ENCODE data around the gene KIF26B.
"Not testable (repeated sequence)": the region's sequence is repeated elsewhere in the genome, so short reads cannot be mapped to it uniquely, and the experiment has no call there.

Gene KIF26B

DNA sequence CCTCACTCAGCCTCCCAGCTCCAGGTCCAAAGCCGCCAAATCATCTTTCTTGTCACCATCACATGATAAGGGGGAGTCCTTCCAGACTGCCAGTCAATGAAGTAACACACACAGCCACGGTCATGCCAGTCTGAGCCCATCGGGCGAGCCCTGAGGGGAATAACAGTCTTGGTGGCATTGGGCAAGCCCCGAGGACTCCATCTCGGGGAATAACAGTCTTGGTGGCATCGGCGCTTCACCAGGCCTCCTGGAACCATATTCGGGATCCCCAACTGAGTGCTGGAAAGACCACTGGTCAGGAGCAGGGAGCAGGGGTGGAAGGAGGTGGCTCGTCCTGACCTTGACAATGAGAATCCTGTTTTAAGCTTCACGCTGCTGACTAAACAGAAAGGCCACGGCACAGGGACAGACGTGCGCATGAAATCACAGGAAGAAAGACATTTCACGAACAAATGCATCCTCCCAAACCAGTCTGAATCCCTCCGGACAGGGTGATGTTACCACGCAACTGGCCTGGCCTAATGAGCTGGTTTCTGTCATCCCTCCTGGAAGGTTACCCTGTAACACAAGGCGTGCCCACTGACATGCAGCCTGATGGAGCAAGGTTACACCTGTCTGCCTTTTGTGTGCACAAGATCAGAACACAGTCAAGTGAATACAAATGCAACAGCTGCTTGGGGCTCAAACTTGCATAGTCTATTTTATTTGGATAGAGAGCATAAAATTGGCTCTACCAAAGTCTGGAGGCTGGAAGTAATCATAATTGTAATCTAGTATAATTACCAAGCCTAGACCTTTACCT, 517.4 kb downstream of the KIF26B start:
- no peak for DNase-seq

DNA sequence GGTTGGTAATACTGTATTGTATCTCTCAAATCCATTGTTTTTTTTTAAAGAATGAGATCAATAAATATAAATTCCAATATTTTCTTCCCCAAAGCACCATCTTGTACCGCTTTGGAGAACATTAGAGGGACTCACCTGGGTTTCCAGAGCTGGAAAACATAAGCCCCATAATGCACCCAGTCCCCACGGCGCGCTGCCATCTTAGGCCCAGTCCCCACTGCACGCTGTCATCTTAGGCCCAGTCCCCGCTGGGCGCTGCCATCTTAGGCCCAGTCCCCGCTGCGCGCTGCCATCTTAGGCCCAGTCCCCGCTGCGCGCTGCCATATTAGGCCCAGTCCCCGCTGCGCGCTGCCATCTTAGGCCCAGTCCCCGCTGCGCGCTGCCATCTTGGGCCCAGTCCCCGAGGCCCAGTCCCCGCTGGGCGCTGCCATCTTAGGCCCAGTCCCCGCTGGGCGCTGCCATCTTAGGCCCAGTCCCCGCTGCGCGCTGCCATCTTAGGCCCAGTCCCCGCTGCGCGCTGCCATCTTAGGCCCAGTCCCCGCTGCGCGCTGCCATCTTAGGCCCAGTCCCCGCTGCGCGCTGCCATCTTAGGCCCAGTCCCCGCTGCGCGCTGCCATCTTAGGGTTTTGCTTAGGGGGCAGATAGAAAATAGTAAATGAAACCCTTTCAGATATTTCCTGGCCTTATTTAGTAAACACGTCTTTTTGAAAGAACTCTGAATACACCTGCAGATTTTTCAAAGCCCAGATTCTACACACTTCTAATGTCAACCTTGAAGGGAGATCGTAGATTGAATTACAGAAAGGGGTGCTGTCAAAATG, 518.3 kb downstream of the KIF26B start:
- not testable (repeated sequence) for DNase-seq

DNA sequence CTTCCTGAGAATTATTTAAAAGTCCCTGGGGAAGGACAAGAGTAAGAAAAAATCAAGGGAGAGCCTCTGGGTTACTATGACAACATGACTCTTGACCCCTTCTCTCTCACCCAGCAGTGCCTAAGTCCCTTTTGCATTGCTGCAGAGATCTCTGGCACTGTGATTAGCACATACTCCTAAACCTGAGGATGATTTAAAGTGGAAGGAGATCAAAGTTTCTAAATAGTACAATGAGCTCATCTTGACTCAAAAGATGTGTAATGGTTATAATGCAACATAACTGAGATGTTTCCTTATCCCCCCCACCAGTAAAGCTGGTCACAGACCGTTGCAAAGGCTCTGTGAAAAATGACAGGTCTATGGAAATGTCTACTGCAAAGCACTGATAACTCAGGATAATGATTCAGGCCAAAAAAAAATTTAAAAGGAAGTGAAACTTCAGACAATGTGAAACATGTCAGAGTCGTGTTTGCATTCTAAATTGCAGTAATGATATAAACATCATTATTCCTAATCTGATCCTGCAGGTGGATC, 519.2 kb downstream of the KIF26B start:
- no peak for DNase-seq

DNA sequence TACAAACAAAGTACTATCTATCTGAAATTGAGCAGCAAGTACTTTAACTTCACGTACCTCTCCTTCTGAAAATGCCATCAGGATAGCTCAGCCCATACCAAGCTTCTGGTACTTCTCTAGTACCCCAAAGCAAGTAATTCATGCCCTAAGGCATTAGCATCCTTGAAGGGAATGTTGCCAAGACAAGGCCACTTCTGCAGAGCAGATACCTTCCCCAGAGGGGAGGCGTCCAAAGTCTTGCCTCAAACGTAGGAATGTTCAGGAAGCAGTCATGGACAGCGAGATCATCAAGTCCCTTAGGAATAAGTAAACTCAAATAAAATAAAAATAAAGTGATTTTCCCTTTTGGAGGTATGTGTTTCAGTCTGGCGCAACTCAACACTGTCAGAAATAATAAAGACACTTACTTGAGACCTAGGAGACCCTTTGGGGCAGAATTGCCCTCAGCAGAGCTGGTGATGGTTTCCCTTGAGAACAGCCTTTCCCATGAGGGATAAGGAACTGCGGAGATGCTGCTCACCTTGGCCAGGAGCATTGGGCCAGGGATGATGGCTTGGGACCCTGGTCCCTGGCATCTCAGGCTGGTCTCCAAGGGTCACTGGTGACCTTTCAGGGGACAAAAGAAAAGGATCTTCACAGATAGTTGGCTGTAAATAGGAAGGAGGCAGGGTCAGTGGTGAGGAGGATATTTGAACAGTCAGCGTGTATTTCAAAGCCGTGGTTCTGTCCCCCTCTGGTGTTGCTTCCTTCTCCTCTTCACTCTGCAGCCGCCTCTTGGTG, 522.9 kb downstream of the KIF26B start:
- DNase-seq = no peak

DNA sequence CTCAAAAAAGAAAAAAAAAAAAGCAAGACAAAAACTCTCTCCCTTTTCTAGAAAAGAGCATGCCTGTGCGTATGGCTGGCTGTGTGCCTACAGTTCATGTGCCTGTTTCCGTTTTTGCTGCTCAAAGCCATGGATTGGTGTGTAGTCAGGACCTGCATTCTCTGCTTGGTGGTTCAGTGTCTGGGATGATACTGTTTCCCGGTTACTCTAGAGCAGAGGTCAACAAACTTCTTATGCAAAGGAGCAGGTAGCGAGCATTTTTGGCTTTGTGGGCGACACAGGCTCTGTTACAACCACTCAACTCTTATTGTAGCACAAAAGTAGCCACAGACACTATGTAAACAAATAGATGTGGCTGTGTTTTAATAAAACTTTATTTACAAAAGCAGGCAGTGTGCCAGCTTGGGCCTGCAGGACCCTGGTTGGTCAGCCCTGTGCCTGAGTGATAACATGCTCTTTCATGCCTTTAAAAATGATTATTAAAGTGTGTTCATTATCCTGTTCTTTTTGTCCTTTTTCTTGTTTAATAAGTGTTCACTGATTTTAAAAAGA, 524.2 kb downstream of the KIF26B start:
- no peak for DNase-seq

DNA sequence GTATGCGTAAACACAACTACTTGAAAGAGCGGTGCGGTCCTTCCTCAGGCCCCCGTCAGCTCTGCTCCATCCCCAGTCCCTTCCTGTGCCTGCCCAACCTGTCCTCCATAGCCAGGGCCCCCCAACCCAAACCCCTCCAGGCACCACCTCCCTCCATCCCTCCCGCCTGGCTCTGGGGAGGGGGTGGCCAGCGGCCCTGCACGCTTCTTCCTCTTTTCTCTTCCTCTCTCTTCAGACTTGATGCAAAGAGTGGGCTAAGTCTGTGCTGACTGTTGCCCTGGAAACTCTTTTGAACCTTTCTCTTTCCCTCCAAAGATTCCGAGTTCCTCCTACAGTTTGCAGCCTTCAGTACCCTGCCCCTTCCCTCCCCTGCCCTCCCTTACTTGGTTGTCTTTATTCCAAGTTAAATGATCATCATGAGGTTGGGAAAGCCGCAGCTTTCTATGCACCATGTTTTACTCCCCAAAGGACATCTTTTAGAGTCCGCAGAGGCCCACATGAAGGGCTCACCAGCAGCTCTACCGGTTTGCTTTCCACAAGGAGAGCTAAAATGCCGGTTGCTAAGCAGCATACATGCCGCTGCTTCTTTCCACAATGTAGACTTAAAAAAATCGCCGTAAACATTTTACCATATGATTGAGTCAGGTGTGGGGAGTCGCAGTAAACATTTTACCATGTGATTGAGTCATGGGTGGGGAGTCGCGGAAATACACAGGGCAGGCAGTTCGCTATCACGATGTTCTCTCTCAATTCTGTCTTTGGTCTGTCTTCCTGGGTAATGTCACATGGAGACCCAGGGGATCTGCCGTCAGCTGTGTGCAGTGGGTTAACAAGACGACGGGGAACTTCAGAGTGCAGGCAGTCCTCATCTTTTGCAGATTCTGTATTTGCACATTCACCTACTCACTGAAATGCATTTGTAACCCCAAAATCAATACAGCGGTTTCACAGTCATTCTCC, 525.3 kb downstream of the KIF26B start:
- no peak for DNase-seq

DNA sequence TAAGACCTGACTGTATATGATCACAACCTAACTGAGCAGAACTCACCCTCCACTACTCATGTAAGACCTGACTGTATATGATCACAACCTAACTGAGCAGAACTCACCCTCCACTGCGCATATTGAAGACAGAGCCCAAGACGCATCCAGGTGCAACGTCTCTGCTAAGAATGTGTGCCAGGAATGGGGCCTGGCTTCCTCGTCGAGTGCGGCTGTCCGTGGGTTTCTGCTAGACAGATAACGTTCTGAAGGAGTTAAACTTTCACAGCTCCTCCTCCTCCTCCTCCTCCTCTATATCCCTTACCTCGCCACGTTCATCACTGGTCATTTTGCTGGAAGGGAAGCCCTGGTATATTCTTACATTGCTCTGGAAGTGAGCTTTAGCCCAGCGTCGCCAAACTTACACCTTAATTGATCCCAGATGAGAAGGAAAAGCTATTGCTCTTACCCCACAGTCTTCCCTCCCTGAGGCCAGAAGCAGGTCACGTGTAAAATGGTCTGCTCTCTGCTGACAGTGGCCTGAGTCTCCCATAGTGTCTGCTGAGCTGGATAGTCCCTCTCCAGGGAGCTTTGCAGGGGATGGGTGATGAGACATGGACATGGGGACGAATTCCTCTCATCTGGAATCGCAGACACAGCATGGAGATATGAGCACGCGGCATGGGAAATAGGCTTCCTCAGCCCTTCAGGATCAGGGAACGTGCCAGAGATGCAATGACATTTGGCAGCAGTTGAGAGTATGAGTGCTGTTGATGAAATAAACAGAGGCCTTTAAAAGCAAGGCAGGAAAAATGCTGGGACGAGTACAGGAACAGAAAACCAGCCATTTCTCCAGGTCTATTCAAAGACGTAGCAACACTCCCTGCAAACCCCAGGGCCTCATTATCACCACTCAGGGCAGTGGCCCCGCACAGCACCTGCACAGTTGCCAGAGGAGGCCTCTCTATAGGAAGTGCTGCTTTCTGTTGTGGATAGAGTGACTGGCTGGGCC, 528.1 kb downstream of the KIF26B start:
- no peak for DNase-seq

DNA sequence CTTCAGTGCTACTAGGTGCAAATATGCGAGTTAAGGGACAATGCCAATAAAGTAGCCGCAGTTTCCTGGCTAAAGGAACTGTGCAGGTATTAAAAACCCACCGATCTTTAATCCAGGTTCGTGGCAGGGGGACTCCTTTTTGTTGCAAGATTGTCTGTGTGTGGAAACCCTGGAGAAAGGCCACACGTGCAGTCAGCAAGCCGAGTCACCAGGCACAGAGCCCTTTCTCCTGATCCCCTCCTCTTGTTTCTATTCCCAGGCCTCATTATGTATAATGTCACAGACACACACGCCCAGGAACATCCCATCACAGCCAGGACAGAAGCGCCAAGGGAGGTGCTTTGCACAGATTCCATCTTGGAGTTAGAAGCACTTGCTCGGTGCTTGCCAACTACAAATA, 528.9 kb downstream of the KIF26B start:
- DNase-seq = no peak

DNA sequence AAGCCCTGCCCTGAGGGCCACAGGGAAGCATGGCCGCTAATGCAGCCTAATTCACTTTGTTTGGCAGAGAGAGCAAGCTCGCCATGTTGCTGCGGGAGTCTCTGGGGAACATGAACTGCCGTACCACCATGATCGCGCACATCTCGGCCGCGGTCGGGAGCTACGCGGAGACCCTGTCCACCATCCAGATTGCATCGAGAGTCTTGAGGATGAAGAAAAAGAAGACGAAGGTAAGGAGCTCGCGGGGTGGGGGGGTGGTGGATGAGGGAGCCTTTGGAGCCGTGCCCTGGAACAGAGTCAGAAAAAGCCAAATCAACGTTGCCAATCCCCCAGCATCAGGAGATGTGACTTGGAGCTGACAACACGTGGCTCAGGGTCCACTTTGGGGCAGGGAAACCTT, 529.4 kb downstream of the KIF26B start:
- DNase-seq = no peak

DNA sequence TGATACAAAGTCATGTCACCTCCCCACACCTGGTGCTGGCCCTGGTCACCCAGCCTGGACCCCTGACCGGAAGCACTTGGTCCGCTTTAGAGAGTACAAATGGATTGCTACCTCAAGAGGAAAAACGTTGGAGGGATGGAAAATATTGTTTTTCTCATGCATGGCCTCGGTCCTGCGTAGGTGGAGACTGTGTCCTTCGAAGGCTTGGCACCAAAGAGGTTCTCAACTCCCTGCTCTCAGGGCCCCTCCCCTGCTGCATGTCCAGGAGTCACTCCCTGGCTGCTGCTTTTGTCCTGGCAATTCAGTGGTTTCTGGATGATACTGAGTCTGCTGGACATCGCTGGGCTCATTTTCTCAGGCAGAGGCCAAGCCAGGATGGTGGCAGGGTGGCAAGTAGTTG, 529.8 kb downstream of the KIF26B start:
- no peak for DNase-seq

DNA sequence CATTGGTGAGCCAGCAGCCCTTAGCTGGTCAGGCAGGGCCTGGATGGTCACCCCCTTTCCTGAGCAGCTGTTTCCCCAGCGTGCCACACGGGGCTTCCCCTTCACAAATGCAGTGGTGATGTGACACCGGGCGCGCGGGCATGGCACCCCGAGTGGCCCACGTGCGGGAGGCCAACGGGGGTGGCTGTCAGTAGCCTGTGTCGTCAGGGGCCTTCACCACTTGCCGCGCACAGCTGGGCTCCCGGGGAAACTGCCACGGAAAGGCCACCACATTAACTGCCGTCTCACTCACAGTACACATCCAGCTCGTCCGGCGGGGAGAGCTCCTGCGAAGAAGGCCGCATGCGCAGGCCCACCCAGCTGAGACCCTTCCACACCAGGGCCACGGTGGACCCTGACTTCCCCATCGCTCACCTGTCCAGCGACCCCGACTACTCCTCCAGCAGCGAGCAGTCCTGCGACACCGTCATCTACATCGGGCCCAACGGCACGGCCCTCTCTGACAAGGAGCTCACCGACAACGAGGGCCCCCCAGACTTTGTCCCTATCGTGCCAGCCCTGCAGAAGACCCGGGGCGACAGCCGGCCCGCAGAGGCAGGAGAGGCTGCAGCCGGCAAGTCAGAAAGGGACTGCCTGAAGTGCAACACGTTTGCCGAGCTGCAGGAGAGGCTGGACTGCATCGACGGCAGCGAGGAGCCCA, 530.5 kb downstream of the KIF26B start:
- DNase-seq = no peak

DNA sequence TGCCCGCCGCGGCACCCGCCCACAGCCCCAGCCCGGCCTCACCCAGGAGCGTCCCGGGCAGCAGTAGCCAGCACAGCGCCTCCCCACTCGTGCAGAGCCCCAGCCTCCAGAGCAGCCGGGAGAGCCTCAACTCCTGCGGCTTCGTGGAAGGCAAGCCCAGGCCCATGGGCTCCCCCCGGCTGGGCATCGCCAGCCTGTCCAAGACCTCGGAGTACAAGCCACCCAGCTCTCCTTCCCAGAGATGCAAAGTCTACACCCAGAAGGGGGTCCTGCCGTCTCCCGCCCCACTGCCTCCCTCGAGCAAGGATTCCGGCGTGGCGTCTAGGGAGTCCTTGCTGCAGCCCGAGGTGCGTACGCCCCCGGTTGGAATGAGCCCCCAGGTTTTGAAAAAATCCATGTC, 531.2 kb downstream of the KIF26B start:
- no peak for DNase-seq

DNA sequence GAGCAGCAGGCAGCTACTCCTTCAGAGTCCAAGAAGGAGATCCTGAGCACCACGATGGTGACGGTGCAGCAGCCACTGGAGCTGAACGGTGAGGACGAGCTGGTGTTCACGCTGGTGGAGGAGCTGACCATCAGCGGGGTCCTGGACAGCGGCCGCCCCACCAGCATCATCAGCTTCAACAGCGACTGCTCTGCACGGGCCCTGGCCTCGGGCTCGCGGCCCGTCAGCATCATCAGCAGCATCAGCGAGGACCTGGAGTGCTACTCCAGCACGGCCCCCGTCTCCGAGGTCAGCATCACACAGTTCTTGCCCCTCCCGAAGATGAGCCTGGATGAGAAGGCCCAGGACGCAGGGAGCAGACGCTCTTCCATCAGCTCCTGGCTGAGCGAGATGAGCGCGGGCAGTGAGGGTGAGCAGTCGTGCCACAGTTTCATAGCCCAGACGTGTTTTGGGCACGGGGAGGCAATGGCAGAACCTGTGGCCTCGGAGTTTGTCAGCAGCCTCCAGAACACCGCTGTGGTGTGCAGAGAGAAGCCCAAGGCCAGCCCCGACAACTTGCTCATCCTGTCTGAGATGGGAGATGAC, 531.8 kb downstream of the KIF26B start:
- no peak for DNase-seq

DNA sequence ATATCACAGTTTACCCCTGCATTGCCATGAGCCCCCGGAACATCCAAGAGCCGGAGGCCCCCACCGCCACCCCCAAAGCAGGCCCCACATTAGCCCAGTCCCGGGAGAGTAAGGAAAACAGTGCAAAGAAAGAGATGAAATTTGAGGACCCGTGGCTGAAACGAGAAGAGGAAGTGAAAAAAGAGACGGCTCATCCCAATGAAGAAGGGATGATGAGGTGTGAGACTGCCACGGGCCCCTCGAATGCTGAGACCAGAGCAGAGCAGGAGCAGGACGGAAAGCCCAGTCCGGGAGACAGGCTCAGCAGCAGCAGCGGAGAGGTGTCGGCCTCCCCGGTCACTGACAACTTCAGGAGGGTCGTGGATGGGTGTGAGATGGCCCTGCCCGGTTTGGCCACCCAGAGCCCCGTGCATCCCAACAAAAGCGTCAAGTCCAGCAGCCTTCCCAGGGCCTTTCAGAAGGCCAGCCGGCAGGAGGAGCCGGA, 532.4 kb downstream of the KIF26B start:
- no peak for DNase-seq

DNA sequence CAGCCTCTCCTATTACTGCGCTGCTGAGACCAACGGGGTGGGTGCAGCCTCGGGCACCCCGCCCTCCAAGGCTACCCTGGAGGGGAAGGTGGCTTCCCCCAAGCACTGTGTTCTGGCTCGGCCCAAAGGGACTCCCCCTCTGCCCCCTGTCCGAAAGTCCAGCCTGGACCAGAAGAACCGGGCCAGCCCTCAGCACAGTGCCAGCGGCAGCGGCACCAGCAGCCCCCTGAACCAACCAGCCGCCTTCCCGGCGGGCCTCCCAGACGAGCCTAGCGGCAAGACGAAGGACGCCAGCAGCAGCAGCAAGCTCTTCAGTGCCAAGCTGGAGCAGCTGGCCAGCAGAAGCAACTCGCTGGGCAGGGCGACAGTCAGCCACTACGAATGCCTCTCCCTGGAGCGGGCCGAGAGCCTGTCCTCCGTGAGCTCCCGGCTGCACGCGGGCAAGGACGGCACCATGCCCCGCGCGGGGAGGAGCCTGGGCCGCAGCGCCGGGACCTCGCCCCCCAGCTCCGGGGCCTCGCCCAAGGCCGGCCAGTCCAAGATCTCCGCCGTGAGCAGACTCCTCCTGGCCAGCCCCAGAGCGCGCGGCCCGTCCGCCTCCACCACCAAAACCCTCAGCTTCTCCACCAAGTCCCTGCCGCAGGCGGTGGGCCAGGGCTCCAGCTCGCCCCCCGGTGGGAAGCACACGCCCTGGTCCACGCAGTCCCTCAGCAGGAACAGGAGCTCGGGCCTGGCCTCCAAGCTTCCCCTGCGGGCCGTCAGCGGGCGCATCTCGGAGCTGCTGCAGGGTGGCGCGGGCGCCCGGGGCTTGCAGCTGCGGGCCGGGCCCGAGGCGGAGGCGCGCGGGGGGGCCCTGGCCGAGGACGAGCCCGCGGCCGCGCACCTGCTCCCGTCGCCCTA, 533.1 kb downstream of the KIF26B start:
- no peak for DNase-seq

DNA sequence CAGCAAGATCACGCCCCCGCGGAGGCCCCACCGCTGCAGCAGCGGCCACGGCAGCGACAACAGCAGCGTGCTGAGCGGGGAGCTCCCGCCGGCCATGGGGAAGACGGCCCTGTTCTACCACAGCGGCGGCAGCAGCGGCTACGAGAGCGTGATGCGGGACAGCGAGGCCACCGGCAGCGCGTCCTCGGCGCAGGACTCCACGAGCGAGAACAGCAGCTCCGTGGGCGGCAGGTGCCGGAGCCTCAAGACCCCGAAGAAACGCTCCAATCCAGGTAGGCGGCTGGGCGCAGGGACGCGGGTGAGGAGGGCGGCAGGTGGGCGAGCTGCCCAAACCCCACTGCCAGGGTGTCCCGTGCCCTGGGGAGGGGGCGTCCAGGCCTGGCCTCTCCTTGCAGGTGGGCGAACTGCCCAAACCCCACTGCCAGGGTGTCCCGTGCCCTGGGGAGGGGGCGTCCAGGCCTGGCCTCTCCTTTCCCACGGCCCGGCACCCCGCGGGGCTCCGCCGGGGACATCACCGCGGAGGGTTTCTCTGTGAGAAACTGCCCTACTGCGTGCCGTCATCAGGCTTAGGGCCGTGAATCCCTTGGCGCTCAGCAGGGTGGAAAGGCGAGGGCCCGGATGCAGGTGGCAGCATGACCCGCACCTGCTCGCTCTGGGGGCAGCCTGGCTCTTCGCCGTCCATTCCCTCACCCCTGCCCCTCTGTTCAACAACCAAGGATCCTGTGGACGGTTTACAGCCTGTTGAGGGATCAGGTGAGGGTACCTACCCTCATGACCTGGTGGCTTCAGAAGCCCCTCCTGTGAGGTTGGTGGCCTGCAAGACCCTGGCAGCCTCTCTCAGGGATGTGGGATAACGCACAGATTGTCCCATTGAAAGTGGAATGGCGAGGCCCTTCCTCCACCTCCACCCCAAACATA, 534.0 kb downstream of the KIF26B start:
- DNase-seq = no peak

DNA sequence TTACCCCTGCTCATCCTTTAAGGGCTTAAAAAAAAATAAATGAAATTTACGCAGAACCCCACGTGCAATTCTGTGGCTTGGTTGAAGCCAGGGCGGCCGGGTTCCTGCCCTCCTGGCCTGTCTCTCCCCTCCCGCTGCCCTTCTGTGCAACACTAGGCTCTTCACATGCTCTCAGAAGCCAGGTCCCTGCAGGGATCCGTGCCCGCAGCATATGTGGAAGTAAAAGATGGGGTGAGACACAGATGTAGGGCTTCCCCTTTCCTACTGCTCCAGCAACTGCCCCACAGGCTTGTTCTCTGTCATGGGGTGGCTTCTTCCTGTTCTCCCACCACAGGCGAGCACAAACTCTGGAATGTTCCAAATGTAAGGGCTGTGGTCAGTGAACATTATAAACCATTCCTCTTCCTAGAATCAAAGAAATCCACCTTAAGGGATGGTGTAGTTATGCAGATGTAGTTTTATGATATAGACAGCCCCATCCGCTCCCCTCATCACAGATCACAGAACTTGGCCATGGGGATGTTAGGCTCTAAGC, 535.4 kb downstream of the KIF26B start:
- DNase-seq = no peak
